GM19238 (cell line): ENCODE measurements around the gene PRPF38B.

Source experiments
- DNase-seq: peaks from one replicate; pipeline ENCODE4 v3.0.0; 2011; ENCODE audit warnings: low spot score; ENCODE audit not compliant: insufficient read length

The PRPF38B gene

GRCh38 chr1:108716437-108717230 is 24.5 kb downstream of the PRPF38B start:
- DNase-seq = no peak

- DNase-seq = no peak
Measured at GRCh38 chr1:108717774-108718316, 25.7 kb downstream of the PRPF38B start.

- no peak for DNase-seq
Measured at GRCh38 chr1:108718927-108719655, 27.0 kb downstream of the PRPF38B start.

- no peak for DNase-seq
Measured at GRCh38 chr1:108719656-108720435, 27.7 kb downstream of the PRPF38B start.

- no peak for DNase-seq
Measured at GRCh38 chr1:108722292-108722691, 30.2 kb downstream of the PRPF38B start.

- no peak for DNase-seq
Measured at GRCh38 chr1:108725906-108726305, 33.8 kb downstream of the PRPF38B start.

GRCh38 chr1:108728327-108728923 is 36.3 kb downstream of the PRPF38B start:
- no peak for DNase-seq

- no peak for DNase-seq
Measured at GRCh38 chr1:108729481-108729880, 37.4 kb downstream of the PRPF38B start.

- no peak for DNase-seq
Measured at GRCh38 chr1:108732398-108732797, 40.3 kb downstream of the PRPF38B start.

- DNase-seq = no peak
Measured at GRCh38 chr1:108734171-108734865, 42.2 kb downstream of the PRPF38B start.

GRCh38 chr1:108742253-108742652 is 50.1 kb downstream of the PRPF38B start:
- no peak for DNase-seq

GRCh38 chr1:108745980-108746381 is 53.9 kb downstream of the PRPF38B start:
- DNase-seq = no peak

- DNase-seq = peak; percentile 89
Measured at GRCh38 chr1:108746382-108747170, 54.5 kb downstream of the PRPF38B start, which contains the start of gene STXBP3. STXBP3 (plus strand) TSS chr1:108746674; CDS start chr1:108746738, 64 bp downstream.

- peak; percentile 8 for DNase-seq
Measured at GRCh38 chr1:108747171-108747850, 55.2 kb downstream of the PRPF38B start.

- DNase-seq = no peak
Measured at GRCh38 chr1:108747898-108748297, 55.8 kb downstream of the PRPF38B start.

- DNase-seq = no peak
Measured at GRCh38 chr1:108749081-108749480, 57.0 kb downstream of the PRPF38B start.

GRCh38 chr1:108750476-108751181 is 58.5 kb downstream of the PRPF38B start:
- no peak for DNase-seq
